Testis (tissue), 2 donors: ENCODE measurements around the gene ZMIZ1.

Source experiments
- CTCF ChIP-seq, 3 experiments: fragments of 450-650 bp in 2 of 3; fragments of 200-600 bp in 1 of 3; sonication (generic) in 1 of 3; IDR thresholded peaks; one replicate each; pipeline ENCODE4 v1.5.1; 2016 to 2019; ENCODE audit warnings: antibody characterized with exemption in 3 of 3, mild to moderate bottlenecking in 2 of 3, moderate library complexity in 1 of 3
- POLR2A ChIP-seq: fragments of 450-650 bp; IDR thresholded peaks from one replicate; pipeline ENCODE4 v1.6.1; 2017; ENCODE audit warnings: antibody characterized with exemption, mild to moderate bottlenecking, moderate library complexity

- TF ChIP-seq CTCF (IDR thresholded peaks at IDR 0.05): no peak
- no peak for TF ChIP-seq POLR2A
These were observed 105.0 kb downstream of the ZMIZ1 start for GRCh38 chr10:79173582-79174262.
